Occipital lobe (tissue), 2 donors: Measurements from ENCODE around the gene CTSZ. TPM values are rescaled to one million over a fixed set of nuclear protein-coding genes. Genes with fewer than 3 reads are reported as not detected.
"Not testable (repeated sequence)": the region's sequence is repeated elsewhere in the genome, so short reads cannot be mapped to it uniquely, and the experiment has no call there.

Experiments
- DNase-seq: peaks from one replicate; lab custom pipeline; 2025; lab: John Stamatoyannopoulos, UW
- total RNA-seq: library from RNA; depleted of rRNA; stranded (reverse); fragments of >200 nt; gene quantifications from one replicate; pipeline ENCODE4 v1.2.3, GENCODE V29; 2014

CTSZ gene
- total RNA-seq, 1 donor from 2014 or later, result 12.2 TPM

- DNase-seq, result no peak
These were observed 24.5 kb downstream of the CTSZ start for GRCh38 chr20:58982406-58983114.

- DNase-seq, result no peak
These were observed 25.3 kb downstream of the CTSZ start for GRCh38 chr20:58981628-58982364.

GRCh38 chr20:58980711-58981627, 26.1 kb downstream of the CTSZ start, which contains the start of gene NELFCD:
NELFCD (plus strand) TSS chr20:58981256; CDS start chr20:58981310, 54 bp downstream.
- DNase-seq, result peak; percentile 76

GRCh38 chr20:58978351-58979190, 28.5 kb downstream of the CTSZ start:
- no peak for DNase-seq

DNA sequence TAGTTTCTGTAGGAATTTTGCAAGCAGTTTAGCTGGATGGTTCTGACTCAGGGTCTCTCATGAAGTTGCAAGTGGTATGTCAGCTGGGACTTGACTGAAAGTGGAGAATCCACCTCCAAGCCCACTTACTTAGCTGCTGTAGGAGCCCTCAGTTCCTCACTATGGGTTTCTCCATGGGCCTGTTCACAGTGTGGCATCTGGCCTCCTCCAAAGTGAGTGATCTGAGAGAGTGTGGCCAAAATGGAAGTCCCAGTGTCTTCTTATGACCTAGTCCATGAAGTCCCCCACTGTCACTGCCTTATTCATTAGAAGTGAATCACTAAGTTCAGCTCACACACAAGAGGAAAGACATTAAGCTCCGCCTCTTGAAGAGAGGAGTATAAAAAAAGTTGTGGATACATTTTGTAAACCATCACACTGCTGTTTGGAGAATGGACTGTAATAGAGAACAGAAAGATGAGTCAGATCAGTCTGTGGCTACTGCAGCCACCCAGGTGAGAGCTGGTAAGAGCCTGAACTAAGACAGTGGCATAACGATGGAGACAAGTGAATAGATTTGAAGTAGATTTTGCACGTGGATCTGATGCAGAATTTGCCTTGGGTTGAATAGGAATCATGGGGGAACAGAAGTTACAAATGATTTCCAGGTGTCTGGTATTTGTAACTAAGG, 30.9 kb downstream of the CTSZ start:
- DNase-seq, result no peak

- DNase-seq, result no peak
These were observed 31.7 kb downstream of the CTSZ start for GRCh38 chr20:58975353-58975752.

- DNase-seq, result no peak
These were observed 33.2 kb downstream of the CTSZ start for GRCh38 chr20:58973866-58974265.

DNA sequence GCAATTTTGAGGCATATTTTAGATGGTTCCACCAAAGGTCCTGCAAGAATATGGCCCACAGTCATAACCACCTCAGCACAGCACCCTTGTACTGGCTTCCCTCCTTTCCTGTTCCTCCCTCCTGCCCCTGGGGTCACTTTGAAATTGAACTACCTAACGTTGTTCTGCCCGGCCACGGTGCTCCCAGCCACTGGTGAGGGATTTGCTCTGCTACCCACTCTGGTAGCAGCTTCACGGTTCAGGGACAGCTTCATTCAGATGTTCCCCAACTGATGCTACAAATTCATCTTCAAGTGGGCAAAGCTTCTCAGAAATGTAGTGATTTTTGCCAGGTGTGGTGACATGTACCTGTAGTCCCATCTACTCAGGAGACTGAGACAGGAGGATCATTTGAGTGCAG, 33.9 kb downstream of the CTSZ start:
- no peak for DNase-seq

- DNase-seq, result no peak
These were observed 35.6 kb downstream of the CTSZ start for GRCh38 chr20:58971429-58971828.

- DNase-seq, result no peak
These were observed 36.9 kb downstream of the CTSZ start for GRCh38 chr20:58970146-58970545.

- no peak for DNase-seq
These were observed 37.6 kb downstream of the CTSZ start for GRCh38 chr20:58969439-58969838.

GRCh38 chr20:58967652-58968429, 39.2 kb downstream of the CTSZ start:
- DNase-seq, result no peak

- no peak for DNase-seq
These were observed 41.6 kb downstream of the CTSZ start for GRCh38 chr20:58965270-58966064.

GRCh38 chr20:58963922-58964321, 43.1 kb downstream of the CTSZ start:
- not testable (repeated sequence) for DNase-seq

- DNase-seq, result no peak
These were observed 43.9 kb downstream of the CTSZ start for GRCh38 chr20:58963060-58963584.

DNA sequence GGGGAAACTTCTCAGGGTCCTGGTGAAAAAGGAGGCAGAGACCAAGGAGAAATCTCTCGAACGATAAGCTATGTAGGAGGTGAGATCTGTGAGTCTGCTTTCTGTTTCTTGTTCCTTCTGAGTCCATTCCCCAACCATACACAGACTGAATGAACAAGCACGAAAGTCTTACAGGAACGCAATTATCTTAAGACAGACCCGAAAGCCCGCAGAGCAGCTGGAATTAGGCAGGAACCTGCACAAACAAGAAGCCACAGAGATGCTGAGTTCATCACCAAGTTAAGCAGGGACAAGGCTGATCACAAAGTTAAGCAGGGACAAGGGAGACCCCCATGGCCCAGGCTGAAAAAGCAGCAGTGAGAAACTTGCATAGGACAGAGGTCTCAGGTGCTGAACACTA, 47.4 kb downstream of the CTSZ start:
- no peak for DNase-seq

GRCh38 chr20:58956078-58956477, 51.0 kb downstream of the CTSZ start:
- no peak for DNase-seq

DNA sequence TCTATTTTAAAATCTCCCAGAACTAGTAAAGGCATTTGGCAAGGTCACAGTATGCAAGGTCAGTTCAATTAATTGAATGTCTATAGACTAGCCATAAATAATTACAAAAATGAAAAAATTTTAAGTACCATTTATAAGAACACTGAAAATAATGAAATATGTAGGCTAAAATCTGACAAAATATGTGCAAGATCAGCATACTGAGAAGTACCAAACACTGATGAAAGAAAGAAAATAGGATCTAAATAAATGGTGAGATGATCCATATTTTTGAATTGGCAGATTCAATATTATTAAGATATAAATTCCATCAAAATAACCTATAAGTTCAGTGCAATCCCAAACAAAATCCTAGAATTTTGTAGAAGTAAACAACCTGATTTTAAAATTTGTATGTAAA, 54.0 kb downstream of the CTSZ start:
- no peak for DNase-seq
